DMS 273 (cell line): ENCODE measurements around the gene PDE6B.
"Not testable (repeated sequence)": the region's sequence is repeated elsewhere in the genome, so short reads cannot be mapped to it uniquely, and the experiment has no call there.

Source experiments
- DNase-seq: peaks from one replicate; lab custom pipeline; 2025; ENCODE audit not compliant: unreplicated experiment; lab: John Stamatoyannopoulos, UW

Gene PDE6B

GRCh38 chr4:703336-704197 lies 78.2 kb downstream of the PDE6B start:
- DNase-seq, result no peak

- no peak for DNase-seq
Measured at GRCh38 chr4:704198-704891, 79.0 kb downstream of the PDE6B start.

- DNase-seq, result no peak
Measured at GRCh38 chr4:704971-705277, 79.6 kb downstream of the PDE6B start.

GRCh38 chr4:705278-706082 lies 80.1 kb downstream of the PDE6B start, which contains the start of gene PCGF3:
TSS of gene PCGF3 (plus strand) at chr4:705832. CDS start at chr4:733681, 27,849 bp downstream.
- peak; percentile 95 for DNase-seq

- DNase-seq, result not testable (repeated sequence)
Measured at GRCh38 chr4:706083-706633, 80.8 kb downstream of the PDE6B start.

- no peak for DNase-seq
Measured at GRCh38 chr4:706834-707598, 81.6 kb downstream of the PDE6B start.

GRCh38 chr4:707929-708630 lies 82.7 kb downstream of the PDE6B start:
- no peak for DNase-seq

- DNase-seq, result no peak
Measured at GRCh38 chr4:708631-708933, 83.2 kb downstream of the PDE6B start.

GRCh38 chr4:709348-709747 lies 84.0 kb downstream of the PDE6B start:
- no peak for DNase-seq

GRCh38 chr4:710116-710515 lies 84.7 kb downstream of the PDE6B start:
- no peak for DNase-seq

- no peak for DNase-seq
Measured at GRCh38 chr4:710916-711315, 85.5 kb downstream of the PDE6B start.

- DNase-seq, result no peak
Measured at GRCh38 chr4:712093-712492, 86.7 kb downstream of the PDE6B start.

GRCh38 chr4:712916-713632 lies 87.7 kb downstream of the PDE6B start:
- no peak for DNase-seq

- no peak for DNase-seq
Measured at GRCh38 chr4:714087-714486, 88.7 kb downstream of the PDE6B start.

- DNase-seq, result no peak
Measured at GRCh38 chr4:717601-718320, 92.4 kb downstream of the PDE6B start.

- no peak for DNase-seq
Measured at GRCh38 chr4:718460-718859, 93.1 kb downstream of the PDE6B start.
